Bronchial epithelial cell (primary cell): ENCODE data around the gene BCL6. TPM values are rescaled to one million over a fixed set of nuclear protein-coding genes. Genes with fewer than 3 reads are reported as not detected.

Experiments used
- DNase-seq: peaks from one replicate; pipeline ENCODE4 v3.0.0-alpha.2; 2010; ENCODE audit warnings: low read depth
- FAIRE-seq: peaks from 2 replicates; lab custom pipeline; 2011; peaks lifted over from hg19 to GRCh38; lab: Jason Lieb, UNC
- H3K27me3 ChIP-seq: 2 replicates; pipeline ENCODE4 v1.5.1; 2011; ENCODE audit warnings: low read length; ENCODE audit not compliant: control insufficient read depth, insufficient read depth
- H3K36me3 ChIP-seq: 2 replicates; pipeline ENCODE4 v1.5.1; 2011; ENCODE audit warnings: low read length; ENCODE audit not compliant: control insufficient read depth, insufficient read depth
- H3K4me3 ChIP-seq: 2 replicates; pipeline ENCODE4 v1.5.1; 2011; ENCODE audit warnings: mild to moderate bottlenecking, low read depth, low read length, control low read depth
- CTCF ChIP-seq: IDR thresholded peaks from 2 replicates; pipeline ENCODE4 v1.5.1; 2011; ENCODE audit warnings: mild to moderate bottlenecking, moderate library complexity, low read length, control low read depth, inconsistent platforms; ENCODE audit not compliant: insufficient read depth, severe bottlenecking
- total RNA-seq: library from RNA; depleted of rRNA; stranded (reverse); fragments of >200 nt; gene quantifications from 2 replicates; pipeline ENCODE4 v1.2.1, GENCODE V29; 2014

Gene BCL6
- total RNA-seq, 1 donor from 2014 or later = 6.8 TPM

GRCh38 chr3:187788984-187789857 lies 44.0 kb upstream of the BCL6 start:
- no peak for DNase-seq
- no peaks in the 10 kb centered on the region for H3K27me3 ChIP-seq
- no peak for TF ChIP-seq CTCF
- no peak overlapping the region for H3K4me3 ChIP-seq
- FAIRE-seq = no peak
- H3K36me3 ChIP-seq = no peaks in the 10 kb centered on the region

GRCh38 chr3:187783098-187783497 lies 37.8 kb upstream of the BCL6 start:
- DNase-seq (peak; percentile 96), FAIRE-seq (no peak)
- Histone ChIP-seq H3K36me3 (no peaks in the 10 kb centered on the region), H3K27me3 (no peaks in the 10 kb centered on the region), H3K4me3 (no peak overlapping the region)
- no peak for TF ChIP-seq CTCF

GRCh38 chr3:187782006-187782405 lies 36.7 kb upstream of the BCL6 start:
- no peak for FAIRE-seq
- no peak for DNase-seq
- TF ChIP-seq CTCF = no peak

GRCh38 chr3:187781001-187781400 lies 35.7 kb upstream of the BCL6 start:
- no peak for FAIRE-seq
- no peak for TF ChIP-seq CTCF
- DNase-seq = no peak
- Histone ChIP-seq H3K36me3 (no peaks in the 10 kb centered on the region), H3K4me3 (no peak overlapping the region), H3K27me3 (no peaks in the 10 kb centered on the region)

More at GRCh38 chr3:187782006-187782405, 36.7 kb upstream of the BCL6 start:
- Histone ChIP-seq H3K36me3 (no peaks in the 10 kb centered on the region), H3K4me3 (no peak overlapping the region), H3K27me3 (no peaks in the 10 kb centered on the region)

GRCh38 chr3:187778726-187779125 lies 33.5 kb upstream of the BCL6 start:
- no peak for TF ChIP-seq CTCF
- peak; percentile 69 for DNase-seq
- no peak for FAIRE-seq
- Histone ChIP-seq H3K4me3 (no peak overlapping the region), H3K36me3 (no peaks in the 10 kb centered on the region), H3K27me3 (no peaks in the 10 kb centered on the region)
